Heart right ventricle (tissue), 16 donors: ENCODE results near the gene BMERB1. TPM values are rescaled to one million over a fixed set of nuclear protein-coding genes. Genes with fewer than 3 reads are reported as not detected.

Source experiments
- ATAC-seq, 8 donors: fragments of 200-7000 bp; cut with Tn5 transposase; one replicate each; pipeline ENCODE4 v1.9.1; 2020; ENCODE audit warnings: mild to moderate bottlenecking in 8 of 8, moderate library complexity in 8 of 8, moderate number of reproducible peaks in 1 of 8
- DNase-seq, 2 donors: peaks; one replicate each; pipeline ENCODE4 v3.0.0-alpha.2; 2020
- H3K27ac ChIP-seq, 10 donors: fragments of 200-600 bp; sonication (generic) in 2 of 10; one replicate each; pipeline versions ENCODE4 v1.5.0 to v1.8.0; 2020 to 2022; ENCODE audit warnings: mild to moderate bottlenecking in 3 of 10
- H3K27me3 ChIP-seq, 7 donors: fragments of 200-600 bp; one replicate each; pipeline ENCODE4 v1.8.0; 2021 to 2022; ENCODE audit warnings: mild to moderate bottlenecking in 2 of 7
- H3K36me3 ChIP-seq, 9 donors: fragments of 200-600 bp; sonication (generic) in 1 of 9; one replicate each; pipeline versions ENCODE4 v1.5.0 to v1.8.0; 2020 to 2022; ENCODE audit warnings: mild to moderate bottlenecking in 2 of 9
- H3K4me1 ChIP-seq, 9 donors: fragments of 200-600 bp; sonication (generic) in 1 of 9; one replicate each; pipeline versions ENCODE4 v1.5.0 to v1.8.0; 2020 to 2022; ENCODE audit warnings: mild to moderate bottlenecking in 4 of 9
- H3K4me3 ChIP-seq, 10 donors: fragments of 200-600 bp; sonication (generic) in 2 of 10; one replicate each; pipeline versions ENCODE4 v1.5.0 to v1.8.0; 2020 to 2022; ENCODE audit warnings: mild to moderate bottlenecking in 7 of 10, moderate library complexity in 2 of 10
- H3K9me3 ChIP-seq, 11 donors: fragments of 200-600 bp in 10 of 11; sonication (generic) in 2 of 11; one replicate each; pipeline versions ENCODE4 v1.5.0 to v1.8.0; 2013 to 2022; ENCODE audit warnings: mild to moderate bottlenecking in 2 of 11, control low read depth in 1 of 11, moderate library complexity in 1 of 11
- CTCF ChIP-seq, 9 donors: fragments of 200-600 bp; sonication (generic) in 2 of 9; IDR thresholded peaks; one replicate each; pipeline versions ENCODE4 v1.5.0 to v1.8.0; 2021 to 2022; ENCODE audit warnings: antibody characterized with exemption in 9 of 9, mild to moderate bottlenecking in 5 of 9, moderate library complexity in 1 of 9
- WGBS, 2 donors: extraction: QIAGEN DNeasy Blood & Tissue Kit; methylation state at CpG; one replicate each; pipeline ENCODE4 v1.1.7; 2013; ENCODE audit warnings: inconsistent platforms in 1 of 2; 5-methylcytosine and 5-hydroxymethylcytosine counted together
- intact Hi-C, 10 donors: fragments of 100-400 bp; cut with DNase I; formaldehyde crosslinking; loops; one replicate each; pipeline versions ENCODE4 v1.11.1 to v1.14.2; 2022
- polyA plus RNA-seq, 2 donors: library from polyadenylated mRNA; stranded (reverse); fragments of 200-250 nt; gene quantifications; one replicate each; pipeline ENCODE4 v1.2.3, GENCODE V29; 2013
- total RNA-seq, 10 donors: library from RNA; stranded (reverse); fragmentation: NEBNext Ultra II Directional in 3 of 10; extraction: Animal tissue kit (Norgen Biotek cat#: 25700) in 3 of 10; gene quantifications; one replicate each; pipeline versions ENCODE4 v1.2.1 to v1.2.4, GENCODE V29; 2021 to 2023
- donor health status: Arrhythmogenic right ventricular cardiomyopathy.
- donor health status: ischemic (EF 13 %, LVEDD 7.1; RV severe dilation, severe dysfunction).
- donor health status: healthy with polysubstance abuse.
- donor health status: DM: no; HTN: yes; CAD: no.
- donor health status: DM: no; HTN: no; CAD: no.
- donor health status: ischemic (EF 25% LVEDD 6.9; RV normal size, moderate dysfunction).
- donor health status: ischemic (EF 25% LVEDD 5.7; RV mildly dilated, moderate dysfunction).
- donor health status: healthy.
- donor health status: DM: yes; HTN: yes; CAD: no.
- donor health status: Ischemic cardiomyopathy.
- donor health status: ischemic (EF 35%, LVEDD 5.7; RV mildly dilated, moderate dysfunction).
- donor health status: nonischemic (EF 11% LVEDD 7.7; RV severe dilation, severe dysfunction).
- donor health status: DM: yes; HTN: yes; CAD: no.
- donor health status: PGD.
- donor health status: ischemic (EF 29% LVEDD 5.4; RV normal size, mild dysfunction).
- donor health status: nonischemic (EF 23%, LVEDD 6.1; RV moderate dilation, normal function).

BMERB1 gene
- total and polyA plus RNA-seq, 12 donors = 16.5 to 121 (median 78.9) TPM

- no peaks in the 10 kb centered on the region for H3K27me3 ChIP-seq
- ATAC-seq (no peak), DNase-seq (no peak)
- H3K4me1 ChIP-seq = peaks cover 0 to 10% (median 0%) of the 10 kb centered on the region in 9 donors
- intact Hi-C loops = no loop called here
- no peak overlapping the region for H3K27ac ChIP-seq
- H3K4me3 ChIP-seq = no peak overlapping the region
- H3K36me3 ChIP-seq = peaks cover 0 to 100% (median 64%) of the 10 kb centered on the region in 9 donors
- TF ChIP-seq CTCF (IDR thresholded peaks at IDR 0.05) = no peak
- H3K9me3 ChIP-seq = no peaks in the 10 kb centered on the region
- 97 to 98% methylated on average over 2 of the region's 2 CpGs for WGBS, 2 donors
Measured at GRCh38 chr16:15631730-15632409, 197.5 kb downstream of the BMERB1 start.

- 93 to 96% methylated on average over 9 of the region's 9 CpGs for WGBS, 2 donors
- Histone ChIP-seq H3K27me3 (no peaks in the 10 kb centered on the region), H3K4me1 (peaks cover 0 to 24% (median 6%) of the 10 kb centered on the region in 9 donors), H3K27ac (peak overlapping the region in 1 of 10 donors; percentile 70), H3K4me3 (no peak overlapping the region), H3K36me3 (peaks cover 0 to 95% (median 73%) of the 10 kb centered on the region in 9 donors), H3K9me3 (no peaks in the 10 kb centered on the region)
- no peak for TF ChIP-seq CTCF (IDR thresholded peaks at IDR 0.05)
- intact Hi-C loops = no loop called here
- DNase-seq (no peak), ATAC-seq (no peak)
Measured at GRCh38 chr16:15635926-15636325, 201.5 kb downstream of the BMERB1 start.

GRCh38 chr16:15636392-15636873 is 202.0 kb downstream of the BMERB1 start:
- H3K27ac ChIP-seq = peak overlapping the region in 1 of 10 donors; percentile 70
- no peak for DNase-seq
- intact Hi-C loops = no loop called here

More at GRCh38 chr16:15636392-15636873, 202.0 kb downstream of the BMERB1 start:
- Histone ChIP-seq H3K4me1 (peaks cover 0 to 29% (median 11%) of the 10 kb centered on the region in 9 donors), H3K36me3 (peaks cover 0 to 90% (median 68%) of the 10 kb centered on the region in 9 donors), H3K9me3 (no peaks in the 10 kb centered on the region), H3K4me3 (no peak overlapping the region), H3K27me3 (no peaks in the 10 kb centered on the region)
- no peak for ATAC-seq
- TF ChIP-seq CTCF (IDR thresholded peaks at IDR 0.05) = no peak

Other genes starting within 250 kb of the BMERB1 start
- gene NPIPA5, start 56.3 kb upstream of the BMERB1 start, total RNA-seq = 10 to 100 TPM in 3 of 10 donors, 1 to 10 TPM in 7; 2.8 to 17.3 (median 8.1) TPM
- gene NPIPA5, start 56.3 kb upstream of the BMERB1 start, polyA plus RNA-seq = 10 to 100 TPM in 1 of 2 donors, 1 to 10 TPM in 1; 1.7 to 47.6 TPM
- 1 to 10 TPM; 5.0 to 10.0 (median 8.9) TPM for gene MPV17L, start 38.8 kb upstream of the BMERB1 start, total RNA-seq
- 1 to 10 TPM; 2.8 to 6.7 TPM for gene MPV17L, start 38.8 kb upstream of the BMERB1 start, polyA plus RNA-seq
- 10 to 100 TPM; 39.1 to 59.1 (median 43.0) TPM for gene MARF1, start 208.6 kb downstream of the BMERB1 start, total RNA-seq
- 10 to 100 TPM in 1 of 2 donors, 1 to 10 TPM in 1; 9.6 to 14.9 TPM for gene MARF1, start 208.6 kb downstream of the BMERB1 start, polyA plus RNA-seq
- 10 to 100 TPM; 12.0 to 29.0 (median 20.0) TPM for gene NDE1, start 215.7 kb downstream of the BMERB1 start, total RNA-seq
- 10 to 100 TPM in 1 of 2 donors, 1 to 10 TPM in 1; 6.0 to 10.7 TPM for gene NDE1, start 215.7 kb downstream of the BMERB1 start, polyA plus RNA-seq